PC-3 (cell line): ENCODE measurements around the gene TNKS2. TPM values are rescaled to one million over a fixed set of nuclear protein-coding genes. Genes with fewer than 3 reads are reported as not detected.

ENCODE experiments used
- ATAC-seq: fragments of 200-7000 bp; cut with Tn5 transposase; 2 replicates; pipeline ENCODE4 v1.9.1; 2020; ENCODE audit warnings: mild to moderate bottlenecking, moderate library complexity
- BruUV-seq: library from RNA; stranded (reverse); fragments of 400-500 nt; replicated peaks from 2 replicates; lab custom pipeline; 2021; lab: Mats Ljungman, UMichigan
- CTCF ChIA-PET: fragments of 300-600 bp; sonication (Branson Sonifier 250); formaldehyde crosslinking; loops from one replicate; lab custom pipeline; 2022; ENCODE audit warnings: antibody characterized with exemption; lab: Charles Lee
- POLR2A ChIA-PET: fragments of 300-600 bp; sonication (Branson Sonifier 250); formaldehyde crosslinking; loops from one replicate; lab custom pipeline; 2022; ENCODE audit warnings: antibody characterized with exemption; ENCODE audit not compliant: unreplicated experiment; lab: Charles Lee
- DNase-seq: peaks from one replicate; pipeline ENCODE4 v3.0.0-alpha.2; 2015
- H2AFZ ChIP-seq: fragments of 300-600 bp; sonication (generic); 2 replicates; pipeline ENCODE4 v1.6.0; 2016; ENCODE audit warnings: antibody characterized with exemption, low read length
- H3F3A ChIP-seq: fragments of 300-600 bp; sonication (generic); one replicate; pipeline ENCODE4 v1.6.0; 2017; ENCODE audit warnings: antibody characterized with exemption, low read length, control low read depth, mild to moderate bottlenecking; ENCODE audit not compliant: unreplicated experiment
- H3K27ac ChIP-seq: fragments of 300-600 bp; sonication (generic); 2 replicates; pipeline ENCODE4 v1.5.1; 2016; ENCODE audit warnings: mild to moderate bottlenecking, low read length
- H3K27me3 ChIP-seq: fragments of 300-600 bp; sonication (generic); 2 replicates; pipeline ENCODE4 v1.6.1; 2016; ENCODE audit warnings: low read length, mixed read lengths
- H3K36me3 ChIP-seq: fragments of 300-600 bp; sonication (generic); 2 replicates; pipeline ENCODE4 v1.6.1; 2016; ENCODE audit warnings: low read depth, mixed run types, low read length, mixed read lengths
- H3K4me1 ChIP-seq: fragments of 300-600 bp; sonication (generic); 2 replicates; pipeline ENCODE4 v1.5.1; 2016; ENCODE audit warnings: low read length; ENCODE audit not compliant: insufficient read depth
- H3K4me2 ChIP-seq: fragments of 300-600 bp; sonication (generic); 2 replicates; pipeline ENCODE4 v1.6.0; 2016; ENCODE audit warnings: low read length
- H3K4me3 ChIP-seq: fragments of 300-600 bp; sonication (generic); 2 replicates; pipeline ENCODE4 v1.5.1; 2016; ENCODE audit warnings: mild to moderate bottlenecking, low read length, mixed read lengths
- H3K79me2 ChIP-seq: fragments of 300-600 bp; sonication (generic); 2 replicates; pipeline ENCODE4 v1.6.1; 2017; ENCODE audit warnings: low read length, mixed read lengths
- H3K9ac ChIP-seq: fragments of 300-600 bp; sonication (generic); 2 replicates; pipeline ENCODE4 v1.6.0; 2016; ENCODE audit warnings: mild to moderate bottlenecking, low read length
- H3K9me2 ChIP-seq: fragments of 300-600 bp; sonication (generic); replicated peaks from 2 replicates; pipeline ENCODE4 v1.6.1; 2016; ENCODE audit warnings: mixed run types, low read length, mixed read lengths
- H3K9me3 ChIP-seq: fragments of 300-600 bp; sonication (generic); 2 replicates; pipeline ENCODE4 v1.6.1; 2016; ENCODE audit warnings: low read length, mixed read lengths
- H4K20me1 ChIP-seq: fragments of 300-600 bp; sonication (generic); 2 replicates; pipeline ENCODE4 v1.6.1; 2016; ENCODE audit warnings: low read length, mixed read lengths
- EZH2 ChIP-seq: fragments of 300-600 bp; sonication (generic); IDR thresholded peaks from one replicate; pipeline ENCODE4 v1.6.1; 2017; ENCODE audit warnings: antibody characterized with exemption, mild to moderate bottlenecking, low read length; ENCODE audit not compliant: unreplicated experiment
- EZH2phosphoT487 ChIP-seq: fragments of 300-600 bp; sonication (generic); IDR thresholded peaks from 2 replicates; pipeline ENCODE4 v1.6.1; 2018; ENCODE audit warnings: mild to moderate bottlenecking, antibody characterized with exemption, low read length, borderline replicate concordance
- intact Hi-C: fragments of 100-400 bp; cut with micrococcal nuclease; formaldehyde crosslinking; loops from 2 replicates; pipeline ENCODE4 v1.9.0; 2023
- total RNA-seq: library from RNA; depleted of rRNA; stranded (reverse); fragments of >200 nt; gene quantifications from 2 replicates; pipeline ENCODE4 v1.2.3, GENCODE V29; 2014
- TF ChIP-seq, protein P1 (sequence below): fragments of 300-600 bp; sonication (generic); conservative IDR thresholded peaks from 2 replicates; pipeline ENCODE4 v1.5.1; 2017; ENCODE audit warnings: antibody characterized with exemption, low read depth, mild to moderate bottlenecking, low read length

Gene TNKS2
- total RNA-seq, 1 experiment from 2014 or later, result 14.5 TPM

DNA sequence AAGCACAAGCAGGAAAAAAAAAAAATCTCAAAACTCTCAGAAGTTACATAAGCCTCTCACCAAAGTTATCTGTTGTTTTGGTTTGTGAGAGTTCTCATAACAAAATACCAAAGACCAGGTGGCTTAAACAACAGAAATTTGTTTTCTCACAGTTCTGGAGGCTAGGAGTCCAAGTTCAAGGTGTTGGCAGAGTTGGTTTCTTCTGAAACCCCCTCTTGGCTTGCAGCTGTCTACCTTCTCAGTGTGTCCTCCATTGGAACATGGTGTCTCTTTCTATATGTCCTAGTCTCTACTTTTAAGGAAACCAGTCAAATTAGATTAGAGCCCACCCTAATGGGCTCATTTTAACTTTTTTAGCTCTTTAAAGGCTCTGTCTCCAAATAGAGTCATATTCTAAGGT is 44.9 kb downstream of the TNKS2 start:
- TF ChIP-seq, protein P1, sequence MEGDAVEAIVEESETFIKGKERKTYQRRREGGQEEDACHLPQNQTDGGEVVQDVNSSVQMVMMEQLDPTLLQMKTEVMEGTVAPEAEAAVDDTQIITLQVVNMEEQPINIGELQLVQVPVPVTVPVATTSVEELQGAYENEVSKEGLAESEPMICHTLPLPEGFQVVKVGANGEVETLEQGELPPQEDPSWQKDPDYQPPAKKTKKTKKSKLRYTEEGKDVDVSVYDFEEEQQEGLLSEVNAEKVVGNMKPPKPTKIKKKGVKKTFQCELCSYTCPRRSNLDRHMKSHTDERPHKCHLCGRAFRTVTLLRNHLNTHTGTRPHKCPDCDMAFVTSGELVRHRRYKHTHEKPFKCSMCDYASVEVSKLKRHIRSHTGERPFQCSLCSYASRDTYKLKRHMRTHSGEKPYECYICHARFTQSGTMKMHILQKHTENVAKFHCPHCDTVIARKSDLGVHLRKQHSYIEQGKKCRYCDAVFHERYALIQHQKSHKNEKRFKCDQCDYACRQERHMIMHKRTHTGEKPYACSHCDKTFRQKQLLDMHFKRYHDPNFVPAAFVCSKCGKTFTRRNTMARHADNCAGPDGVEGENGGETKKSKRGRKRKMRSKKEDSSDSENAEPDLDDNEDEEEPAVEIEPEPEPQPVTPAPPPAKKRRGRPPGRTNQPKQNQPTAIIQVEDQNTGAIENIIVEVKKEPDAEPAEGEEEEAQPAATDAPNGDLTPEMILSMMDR, result no peak
- no peak for TF ChIP-seq EZH2phosphoT487
- no peak for TF ChIP-seq EZH2
- no peak for DNase-seq
- no peak for ATAC-seq
- no TSS peak for BruUV-seq
- no peak overlapping the region for H3K27ac ChIP-seq
- no peaks in the 10 kb centered on the region for H3K79me2 ChIP-seq
- no peak overlapping the region for H3K4me3 ChIP-seq
- H3K4me2 ChIP-seq, result no peak overlapping the region
- ChIA-PET POLR2A (interaction anchor here (0.6 kb wide), 1 partner anchor 36 kb away, joined by 3 read pairs; no protein-coding TSS in a partner anchor), CTCF (no interaction called here)
- H3K9me2 ChIP-seq, result no peaks in the 10 kb centered on the region
- no peak overlapping the region for H3K9ac ChIP-seq
- peaks cover 21% of the 10 kb centered on the region for H3K36me3 ChIP-seq
- no peaks in the 10 kb centered on the region for H3F3A ChIP-seq
- H3K9me3 ChIP-seq, result no peaks in the 10 kb centered on the region
- intact Hi-C loops, result no loop called here
- H3K27me3 ChIP-seq, result no peaks in the 10 kb centered on the region
- no peaks in the 10 kb centered on the region for H4K20me1 ChIP-seq
- H3K4me1 ChIP-seq, result no peaks in the 10 kb centered on the region
- H2AFZ ChIP-seq, result no peak overlapping the region

DNA sequence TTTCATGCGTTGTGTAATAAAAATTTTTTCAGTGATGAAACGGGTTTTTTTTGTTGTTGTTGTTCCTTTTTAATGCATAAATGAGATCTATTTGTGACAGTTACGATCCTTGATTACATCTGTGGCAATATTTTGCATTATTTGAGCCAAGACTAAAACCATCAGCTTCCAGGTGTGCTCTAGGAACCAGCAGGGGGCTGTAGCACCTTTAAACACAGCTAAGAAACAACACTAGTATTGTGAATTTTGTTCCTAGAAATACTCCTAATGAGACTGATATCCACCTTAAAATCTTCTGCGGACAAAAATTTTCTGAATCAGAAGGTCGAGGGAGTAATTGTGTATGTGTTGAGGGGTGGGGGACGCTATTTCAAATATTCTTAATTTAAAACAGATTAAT is 58.4 kb downstream of the TNKS2 start:
- Histone ChIP-seq H3K9me3 (no peaks in the 10 kb centered on the region), H3K9me2 (no peaks in the 10 kb centered on the region), H3K36me3 (peaks cover 32% of the 10 kb centered on the region), H2AFZ (no peak overlapping the region), H4K20me1 (no peaks in the 10 kb centered on the region), H3K27ac (no peak overlapping the region), H3K4me3 (no peak overlapping the region), H3K4me2 (no peak overlapping the region), H3K27me3 (no peaks in the 10 kb centered on the region), H3F3A (no peaks in the 10 kb centered on the region), H3K4me1 (no peaks in the 10 kb centered on the region), H3K79me2 (no peaks in the 10 kb centered on the region), H3K9ac (no peak overlapping the region)
- no peak for ATAC-seq
- peak; percentile 39 for DNase-seq
- intact Hi-C loops, result loop anchor here (2.0 kb wide), 1 partner anchor 56 kb away; no protein-coding TSS in a partner anchor
- no TSS peak for BruUV-seq
- ChIA-PET POLR2A (interaction anchor here (0.5 kb wide), 1 partner anchor 1770 kb away, joined by 17 read pairs; no protein-coding TSS in a partner anchor), CTCF (interaction anchor here (1.4 kb wide), 1 partner anchor 56 kb away, joined by 4 read pairs; no protein-coding TSS in a partner anchor)
- TF ChIP-seq EZH2phosphoT487 (no peak), EZH2 (no peak)
- TF ChIP-seq, protein P1, result peak; percentile 68

DNA sequence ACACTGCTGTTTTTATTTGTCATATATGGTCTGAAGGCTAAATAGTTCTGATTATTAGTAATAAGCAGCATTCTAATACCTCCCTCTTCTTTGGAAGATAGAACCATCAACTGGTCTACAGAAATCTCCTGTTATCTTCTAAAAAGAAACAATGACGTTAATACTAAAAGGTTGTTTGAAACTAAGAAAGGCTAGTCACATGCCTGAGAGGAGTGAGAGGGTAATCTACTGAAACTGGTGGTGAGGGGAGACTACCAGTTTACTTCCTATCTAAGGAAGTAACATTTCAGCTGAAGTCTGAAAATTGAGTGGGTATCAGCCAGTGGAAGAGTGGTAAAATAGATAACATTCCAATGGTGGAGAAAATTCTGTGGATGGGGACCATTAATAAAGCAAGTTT is 62.7 kb downstream of the TNKS2 start:
- BruUV-seq, result no TSS peak
- intact Hi-C loops, result no loop called here
- H3K79me2 ChIP-seq, result no peaks in the 10 kb centered on the region
- TF ChIP-seq EZH2, result no peak
- TF ChIP-seq, protein P1, result no peak
- TF ChIP-seq EZH2phosphoT487, result no peak
- no peaks in the 10 kb centered on the region for H4K20me1 ChIP-seq
- ChIA-PET CTCF (no interaction called here), POLR2A (no interaction called here)
- H3K36me3 ChIP-seq, result peaks cover 46% of the 10 kb centered on the region
- H3K9ac ChIP-seq, result no peak overlapping the region
- H3K27me3 ChIP-seq, result no peaks in the 10 kb centered on the region
- no peak overlapping the region for H2AFZ ChIP-seq
- no peak overlapping the region for H3K27ac ChIP-seq
- DNase-seq (no peak), ATAC-seq (no peak)
- no peaks in the 10 kb centered on the region for H3K4me1 ChIP-seq
- H3K4me2 ChIP-seq, result no peak overlapping the region
- no peak overlapping the region for H3K4me3 ChIP-seq
- H3K9me3 ChIP-seq, result no peaks in the 10 kb centered on the region
- H3F3A ChIP-seq, result no peaks in the 10 kb centered on the region
- no peaks in the 10 kb centered on the region for H3K9me2 ChIP-seq
